Neural cell (in vitro differentiated cells): ENCODE results near the gene C9orf40. TPM values are rescaled to one million over a fixed set of nuclear protein-coding genes. Genes with fewer than 3 reads are reported as not detected.

Source experiments
- H2AFZ ChIP-seq: fragments of 200-600, 300-800 bp; sonication (generic), shearing (Covaris generic); 2 replicates; pipeline ENCODE4 v1.6.0; 2014; ENCODE audit warnings: low read depth, mild to moderate bottlenecking, antibody characterized with exemption, low read length, moderate library complexity
- H3F3A ChIP-seq: fragments of 200-600 bp; shearing (Covaris generic); 2 replicates; pipeline ENCODE4 v1.6.1; 2016; ENCODE audit warnings: mild to moderate bottlenecking, moderate library complexity, mixed read lengths, antibody characterized with exemption, low read length; ENCODE audit not compliant: insufficient read depth, poor library complexity, severe bottlenecking
- H3K27ac ChIP-seq: fragments of 200-600, 300-800 bp; sonication (generic), shearing (Covaris generic); 2 replicates; pipeline ENCODE4 v1.5.1; 2014; ENCODE audit warnings: mild to moderate bottlenecking, low read length, moderate library complexity
- H3K27me3 ChIP-seq: fragments of 300-800, 200-600 bp; sonication (generic), shearing (Covaris generic); 2 replicates; pipeline ENCODE4 v1.6.0; 2014; ENCODE audit warnings: mild to moderate bottlenecking, low read depth, low read length, moderate library complexity; ENCODE audit not compliant: insufficient read depth
- H3K36me3 ChIP-seq: fragments of 300-800, 200-600 bp; sonication (generic), shearing (Covaris generic); 2 replicates; pipeline ENCODE4 v1.5.1; 2014; ENCODE audit warnings: mild to moderate bottlenecking, antibody characterized with exemption, low read length, moderate library complexity; ENCODE audit not compliant: insufficient read depth
- H3K4me2 ChIP-seq: fragments of 300-800, 200-600 bp; sonication (generic), shearing (Covaris generic); 2 replicates; pipeline ENCODE4 v1.6.0; 2014; ENCODE audit warnings: mild to moderate bottlenecking, low read length
- H3K4me3 ChIP-seq: fragments of 300-800, 200-600 bp; sonication (generic), shearing (Covaris generic); 2 replicates; pipeline ENCODE4 v1.5.1; 2014; ENCODE audit warnings: mild to moderate bottlenecking, low read length, moderate library complexity
- H3K79me2 ChIP-seq: fragments of 200-600 bp; shearing (Covaris generic); replicated peaks from 2 replicates; pipeline ENCODE4 v1.6.0; 2014; ENCODE audit warnings: mild to moderate bottlenecking, low read length, moderate library complexity; ENCODE audit not compliant: insufficient read depth
- H3K9ac ChIP-seq: fragments of 300-800, 200-600 bp; sonication (generic), shearing (Covaris generic); 2 replicates; pipeline ENCODE4 v1.6.1; 2016; ENCODE audit warnings: mild to moderate bottlenecking, low read length, mixed read lengths
- H3K9me2 ChIP-seq: fragments of 200-600 bp; shearing (Covaris generic); 2 replicates; pipeline ENCODE4 v1.6.1; 2016; ENCODE audit warnings: mild to moderate bottlenecking, low read length, mixed read lengths; ENCODE audit not compliant: insufficient read depth
- H3K9me3 ChIP-seq: fragments of 200-600, 300-800 bp; sonication (generic), shearing (Covaris generic); 2 replicates; pipeline ENCODE4 v1.6.1; 2016; ENCODE audit warnings: mild to moderate bottlenecking, mixed run types, low read length, moderate library complexity, mixed read lengths
- H4K20me1 ChIP-seq: fragments of 200-600 bp; shearing (Covaris generic); 2 replicates; pipeline ENCODE4 v1.6.1; 2016; ENCODE audit warnings: mild to moderate bottlenecking, mixed run types; ENCODE audit not compliant: insufficient read depth
- CTCF ChIP-seq: fragments of 450-650 bp; IDR thresholded peaks from 2 replicates; pipeline ENCODE4 v1.5.1; 2014; ENCODE audit warnings: antibody characterized with exemption, mild to moderate bottlenecking, moderate library complexity; ENCODE audit not compliant: poor library complexity, severe bottlenecking
- EP300 ChIP-seq: fragments of 450-650 bp; conservative IDR thresholded peaks from 2 replicates; pipeline ENCODE4 v1.6.1; 2014; ENCODE audit warnings: antibody characterized with exemption, mild to moderate bottlenecking, moderate library complexity; ENCODE audit not compliant: poor library complexity, severe bottlenecking
- EZH2 ChIP-seq: fragments of 200-600, 300-800 bp; shearing (Covaris generic), sonication (generic); IDR thresholded peaks from 2 replicates; pipeline ENCODE4 v1.6.1; 2014; ENCODE audit warnings: antibody characterized with exemption, low read length, borderline replicate concordance, mild to moderate bottlenecking; ENCODE audit not compliant: insufficient read depth, poor library complexity, severe bottlenecking
- MXI1 ChIP-seq: fragments of 450-650 bp; conservative IDR thresholded peaks from 2 replicates; pipeline ENCODE4 v1.6.1; 2014; ENCODE audit warnings: antibody characterized with exemption, mild to moderate bottlenecking; ENCODE audit not compliant: poor library complexity, severe bottlenecking
- POLR2AphosphoS5 ChIP-seq: IDR thresholded peaks from 2 replicates; pipeline ENCODE4 v1.6.1; 2012
- RAD21 ChIP-seq: fragments of 450-650 bp; conservative IDR thresholded peaks from 2 replicates; pipeline ENCODE4 v1.6.1; 2014; ENCODE audit warnings: antibody characterized with exemption, mild to moderate bottlenecking, moderate library complexity
- SMC3 ChIP-seq: fragments of 450-650 bp; conservative IDR thresholded peaks from 2 replicates; pipeline ENCODE4 v1.6.1; 2014; ENCODE audit warnings: antibody characterized with exemption, mild to moderate bottlenecking, moderate library complexity; ENCODE audit not compliant: poor library complexity
- TAF1 ChIP-seq: IDR thresholded peaks from 2 replicates; pipeline ENCODE4 v1.6.1; 2012; ENCODE audit warnings: low read depth
- polyA plus RNA-seq: library from polyadenylated mRNA; depleted of rRNA; stranded (reverse); fragments of >200 nt; gene quantifications from 2 replicates; pipeline ENCODE4 v1.2.3, GENCODE V29; 2014
- TF ChIP-seq, protein P1 (sequence below): IDR thresholded peaks from 2 replicates; pipeline ENCODE4 v1.6.1; 2012; ENCODE audit warnings: borderline replicate concordance

C9orf40 gene
- polyA plus RNA-seq, 1 donor from 2014 or later = 14.4 TPM

DNA sequence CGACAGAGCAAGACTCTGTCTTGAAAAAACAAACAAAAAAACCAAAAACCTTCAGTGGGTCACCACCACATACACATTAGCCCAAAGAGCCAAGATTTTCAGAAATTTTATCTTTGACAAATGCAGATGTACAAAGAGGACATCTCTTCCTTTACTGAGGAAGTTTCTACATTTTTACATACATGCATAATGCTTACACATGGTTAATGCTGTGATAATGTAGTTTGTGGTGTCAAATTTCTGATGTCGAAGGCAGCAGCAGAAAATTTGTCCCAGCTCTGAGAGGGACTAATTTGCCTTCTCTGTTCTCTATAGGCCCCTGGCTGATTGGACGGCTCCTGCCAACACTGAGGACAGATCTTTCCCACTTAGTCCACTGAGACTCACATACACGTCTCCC, 24.6 kb upstream of the C9orf40 start:
- Histone ChIP-seq H3F3A (no peaks in the 10 kb centered on the region), H3K9me2 (no peaks in the 10 kb centered on the region), H2AFZ (no peak overlapping the region), H3K36me3 (no peaks in the 10 kb centered on the region), H3K27ac (no peak overlapping the region), H3K9ac (no peak overlapping the region), H3K4me3 (no peak overlapping the region), H3K79me2 (no peaks in the 10 kb centered on the region), H3K27me3 (no peaks in the 10 kb centered on the region), H4K20me1 (no peaks in the 10 kb centered on the region), H3K9me3 (no peaks in the 10 kb centered on the region), H3K4me2 (no peak overlapping the region)
- TF ChIP-seq SMC3 (no peak), MXI1 (no peak), POLR2AphosphoS5 (no peak), TAF1 (no peak), CTCF (no peak), EZH2 (no peak), EP300 (no peak), RAD21 (no peak)
- TF ChIP-seq, protein P1, sequence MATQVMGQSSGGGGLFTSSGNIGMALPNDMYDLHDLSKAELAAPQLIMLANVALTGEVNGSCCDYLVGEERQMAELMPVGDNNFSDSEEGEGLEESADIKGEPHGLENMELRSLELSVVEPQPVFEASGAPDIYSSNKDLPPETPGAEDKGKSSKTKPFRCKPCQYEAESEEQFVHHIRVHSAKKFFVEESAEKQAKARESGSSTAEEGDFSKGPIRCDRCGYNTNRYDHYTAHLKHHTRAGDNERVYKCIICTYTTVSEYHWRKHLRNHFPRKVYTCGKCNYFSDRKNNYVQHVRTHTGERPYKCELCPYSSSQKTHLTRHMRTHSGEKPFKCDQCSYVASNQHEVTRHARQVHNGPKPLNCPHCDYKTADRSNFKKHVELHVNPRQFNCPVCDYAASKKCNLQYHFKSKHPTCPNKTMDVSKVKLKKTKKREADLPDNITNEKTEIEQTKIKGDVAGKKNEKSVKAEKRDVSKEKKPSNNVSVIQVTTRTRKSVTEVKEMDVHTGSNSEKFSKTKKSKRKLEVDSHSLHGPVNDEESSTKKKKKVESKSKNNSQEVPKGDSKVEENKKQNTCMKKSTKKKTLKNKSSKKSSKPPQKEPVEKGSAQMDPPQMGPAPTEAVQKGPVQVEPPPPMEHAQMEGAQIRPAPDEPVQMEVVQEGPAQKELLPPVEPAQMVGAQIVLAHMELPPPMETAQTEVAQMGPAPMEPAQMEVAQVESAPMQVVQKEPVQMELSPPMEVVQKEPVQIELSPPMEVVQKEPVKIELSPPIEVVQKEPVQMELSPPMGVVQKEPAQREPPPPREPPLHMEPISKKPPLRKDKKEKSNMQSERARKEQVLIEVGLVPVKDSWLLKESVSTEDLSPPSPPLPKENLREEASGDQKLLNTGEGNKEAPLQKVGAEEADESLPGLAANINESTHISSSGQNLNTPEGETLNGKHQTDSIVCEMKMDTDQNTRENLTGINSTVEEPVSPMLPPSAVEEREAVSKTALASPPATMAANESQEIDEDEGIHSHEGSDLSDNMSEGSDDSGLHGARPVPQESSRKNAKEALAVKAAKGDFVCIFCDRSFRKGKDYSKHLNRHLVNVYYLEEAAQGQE = no peak

DNA sequence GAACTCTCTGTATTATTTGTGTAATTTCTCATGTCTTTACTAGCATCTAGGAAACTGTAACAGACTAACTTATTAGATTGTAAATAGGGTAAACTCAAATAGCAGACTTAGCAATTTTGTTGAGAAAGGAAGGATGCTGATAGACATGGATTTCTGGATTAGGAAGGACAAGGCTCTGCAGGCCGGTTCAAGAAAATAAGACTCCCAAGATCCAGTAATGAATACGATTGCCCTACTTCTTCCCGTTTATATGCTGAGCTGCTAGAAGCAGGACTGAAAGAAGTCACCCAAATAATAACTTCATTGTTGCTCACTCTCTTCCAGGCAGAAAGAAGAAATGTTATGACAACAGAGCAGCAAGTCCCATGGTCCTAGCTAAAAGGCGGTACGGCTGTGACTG, 22.8 kb upstream of the C9orf40 start:
- Histone ChIP-seq H3K27me3 (no peaks in the 10 kb centered on the region), H3K27ac (no peak overlapping the region), H4K20me1 (no peaks in the 10 kb centered on the region), H2AFZ (no peak overlapping the region), H3K9ac (no peak overlapping the region), H3K36me3 (no peaks in the 10 kb centered on the region), H3K4me3 (no peak overlapping the region), H3F3A (no peaks in the 10 kb centered on the region), H3K4me2 (no peak overlapping the region), H3K79me2 (no peaks in the 10 kb centered on the region), H3K9me3 (no peaks in the 10 kb centered on the region), H3K9me2 (no peaks in the 10 kb centered on the region)
- TF ChIP-seq MXI1 (no peak), EZH2 (no peak), RAD21 (no peak), CTCF (no peak), SMC3 (no peak), EP300 (no peak), TAF1 (no peak), POLR2AphosphoS5 (no peak)
- TF ChIP-seq, protein P1 = no peak
